AG20443 (cell line): ENCODE measurements around the gene TMEM178B.
"Not testable (repeated sequence)": the region's sequence is repeated elsewhere in the genome, so short reads cannot be mapped to it uniquely, and the experiment has no call there.

ENCODE experiments used
- DNase-seq: peaks from one replicate; pipeline ENCODE4 v3.0.0; 2012; ENCODE audit warnings: low spot score, mixed read lengths

The TMEM178B gene

GRCh38 chr7:141144921-141145629 is 71.2 kb downstream of the TMEM178B start:
- no peak for DNase-seq

- DNase-seq, result no peak
These were observed 71.7 kb downstream of the TMEM178B start for GRCh38 chr7:141145630-141145982.

DNA sequence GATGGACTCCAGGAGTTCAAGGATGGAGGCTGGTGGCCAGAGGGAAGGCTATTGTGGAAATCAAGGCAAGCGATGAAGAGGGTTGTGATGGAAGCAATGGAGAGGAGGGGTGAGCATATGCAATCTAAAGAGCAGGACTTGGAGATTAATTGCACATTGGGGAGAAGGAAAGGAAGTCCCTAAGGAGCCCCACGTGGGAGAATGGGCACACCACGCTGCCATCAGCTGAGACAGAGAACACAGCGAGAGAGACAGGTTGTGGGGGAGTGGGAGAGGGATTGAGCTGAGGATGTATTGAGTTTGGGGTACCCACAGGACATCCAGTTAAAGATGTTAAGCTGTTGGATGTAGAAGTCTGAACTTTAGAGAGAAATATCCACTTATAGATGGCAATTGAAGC is 73.6 kb downstream of the TMEM178B start:
- no peak for DNase-seq

DNA sequence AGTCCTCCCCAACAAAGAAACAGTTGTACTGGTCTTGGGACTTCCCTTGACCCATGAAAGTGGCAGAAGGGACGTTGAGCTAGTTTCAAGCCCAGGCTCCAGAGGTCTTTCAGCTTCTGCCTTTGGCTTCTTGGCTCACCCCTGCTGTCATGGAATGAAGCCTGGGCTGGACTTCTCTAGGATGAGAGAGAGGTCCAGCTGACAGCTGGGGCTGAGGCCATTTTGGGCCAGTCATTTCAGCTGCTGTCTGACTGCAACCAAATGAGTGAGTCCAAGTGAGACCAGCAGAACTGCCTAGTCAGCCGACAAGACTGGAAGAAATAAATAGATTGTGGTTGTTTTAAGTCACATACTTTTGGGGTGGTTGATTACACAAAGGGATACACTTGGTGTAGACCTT is 76.6 kb downstream of the TMEM178B start:
- no peak for DNase-seq

DNA sequence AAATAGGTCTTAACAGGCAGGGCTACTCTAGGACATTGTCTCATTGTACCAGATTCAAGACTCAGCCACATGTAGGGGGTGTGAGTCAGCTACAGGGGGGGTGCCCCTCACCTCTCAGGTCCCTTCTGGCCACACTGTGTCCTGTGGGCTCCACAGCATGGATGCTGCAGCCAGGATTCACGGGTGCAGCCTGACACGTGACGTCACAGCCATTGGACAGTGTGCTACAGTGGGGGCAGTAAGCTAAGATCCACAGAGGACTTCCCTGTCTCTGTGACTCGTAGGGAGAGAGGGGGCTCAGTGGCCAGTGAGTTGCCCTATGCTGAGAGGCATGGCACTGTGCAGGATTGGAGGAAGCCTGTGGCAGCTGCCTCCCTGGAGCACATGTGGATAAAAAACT is 77.9 kb downstream of the TMEM178B start:
- DNase-seq, result no peak

- no peak for DNase-seq
These were observed 79.4 kb downstream of the TMEM178B start for GRCh38 chr7:141153231-141153630.

GRCh38 chr7:141154131-141154732 is 80.4 kb downstream of the TMEM178B start:
- no peak for DNase-seq

GRCh38 chr7:141156407-141156806 is 82.5 kb downstream of the TMEM178B start:
- DNase-seq, result no peak

DNA sequence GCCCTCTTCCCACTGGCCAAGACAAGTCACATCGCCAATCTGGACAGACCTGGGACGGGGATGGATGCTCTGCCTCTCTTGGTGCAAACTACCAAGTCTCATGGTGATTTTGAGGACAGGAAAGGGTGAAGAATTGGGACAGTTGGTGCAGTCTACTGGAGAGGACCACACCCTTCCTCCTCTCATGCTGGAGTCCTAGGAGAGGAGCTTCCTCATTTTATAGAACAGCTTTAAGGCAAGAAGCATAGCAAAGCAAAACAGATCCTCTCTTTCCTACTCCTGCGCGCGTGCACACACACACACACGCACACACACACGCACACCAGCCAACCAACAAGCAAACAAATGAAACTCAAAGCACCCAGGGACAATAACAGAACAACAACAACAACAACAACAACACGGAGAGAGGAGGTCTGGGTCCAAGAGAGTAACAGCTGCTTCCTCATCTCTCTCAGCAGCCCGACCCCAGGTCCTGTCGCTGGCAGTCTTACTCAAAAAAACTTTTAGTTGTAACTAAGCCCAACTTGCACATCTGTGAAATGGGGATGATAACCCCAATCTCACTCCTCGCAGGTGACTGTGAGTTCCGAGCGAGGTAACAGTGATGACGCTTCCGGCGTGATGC is 83.4 kb downstream of the TMEM178B start:
- DNase-seq, result no peak

DNA sequence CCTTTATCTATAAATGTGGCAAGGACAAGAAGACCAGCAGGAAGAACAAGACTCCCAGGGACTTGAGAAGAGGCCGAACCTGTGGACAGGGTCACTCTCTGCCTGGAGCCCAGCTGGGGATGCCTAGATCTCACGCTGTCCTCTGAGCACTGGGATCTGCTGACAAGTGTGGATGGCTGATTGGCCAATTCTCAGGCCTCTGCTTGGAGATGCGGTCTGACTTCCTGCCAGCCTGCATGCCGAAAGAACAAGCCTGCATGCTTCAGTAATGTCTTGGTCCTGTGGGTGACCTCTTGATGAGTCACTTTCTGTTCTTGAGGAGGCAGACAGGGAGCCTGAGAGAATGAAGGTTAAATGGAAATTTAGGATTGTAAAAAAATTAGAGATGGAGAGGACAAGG is 84.7 kb downstream of the TMEM178B start:
- peak; percentile 75 for DNase-seq

- no peak for DNase-seq
These were observed 86.5 kb downstream of the TMEM178B start for GRCh38 chr7:141160246-141160860.

DNA sequence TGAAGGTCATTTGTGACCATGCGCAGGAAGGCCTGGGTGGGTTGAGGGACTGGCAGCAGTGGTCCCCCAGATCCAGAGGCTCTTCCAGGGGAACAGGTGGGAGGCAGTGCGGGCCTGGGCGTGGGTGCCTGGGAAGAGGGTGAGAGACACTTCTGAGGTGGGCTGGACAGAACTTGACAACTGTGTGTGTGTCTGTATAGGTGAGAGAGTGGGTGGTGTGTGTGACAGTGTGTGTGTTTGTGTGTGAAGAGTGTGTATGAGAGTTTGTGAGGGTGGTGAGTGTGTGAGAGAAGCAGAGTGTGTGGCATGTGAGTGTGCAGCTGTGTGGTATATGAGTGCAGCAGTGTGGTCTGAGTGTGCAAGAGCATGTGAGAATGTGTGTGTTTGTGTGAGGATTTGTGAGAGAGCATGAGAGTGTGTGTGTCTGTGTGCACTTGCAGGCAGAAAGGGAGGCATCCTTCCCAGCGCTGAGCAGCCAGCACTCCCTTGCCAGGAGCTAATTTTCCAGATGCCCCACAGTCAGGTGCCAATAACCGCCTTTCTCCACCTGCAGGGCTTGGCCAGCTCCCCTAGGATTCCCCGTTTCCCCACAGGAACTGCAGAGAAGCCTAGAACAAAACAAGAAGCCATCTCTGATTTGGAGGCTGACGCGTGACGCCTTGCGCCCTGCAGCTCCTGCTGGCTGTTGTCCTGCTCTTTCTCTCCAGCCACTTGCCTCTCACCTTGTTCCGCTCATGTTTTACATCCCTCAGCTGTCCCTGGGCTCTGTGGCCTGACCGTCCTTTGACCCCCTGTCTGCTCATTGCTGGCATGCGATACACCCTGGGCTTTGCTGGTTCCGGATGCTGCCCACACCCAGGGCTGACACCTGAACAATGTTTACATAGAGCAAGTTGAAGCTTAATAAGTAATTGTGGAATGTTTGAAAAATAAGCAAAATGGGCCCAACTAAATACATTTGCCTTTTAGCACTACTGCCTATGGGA is 88.0 kb downstream of the TMEM178B start:
- no peak for DNase-seq

GRCh38 chr7:141165521-141165920 is 91.7 kb downstream of the TMEM178B start:
- DNase-seq, result no peak

DNA sequence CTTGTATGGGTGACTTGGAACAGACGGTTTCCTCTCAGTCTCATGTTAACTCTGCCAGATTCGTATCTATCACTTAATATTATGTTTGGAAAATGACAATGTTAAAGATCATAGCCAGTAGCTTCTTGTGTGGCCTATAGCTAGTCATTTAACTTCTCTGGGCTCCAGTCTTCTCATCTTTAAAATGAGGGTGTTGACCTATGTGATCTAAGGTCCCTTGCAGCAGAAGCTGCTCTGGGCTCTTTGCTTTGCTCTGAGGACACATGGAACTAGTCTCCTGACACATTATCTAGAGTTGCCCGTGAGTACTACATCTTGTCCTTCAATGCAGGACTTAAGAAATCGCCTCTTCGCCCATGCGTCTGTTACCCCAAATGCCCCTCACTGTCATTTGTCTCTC is 93.1 kb downstream of the TMEM178B start:
- DNase-seq, result no peak

DNA sequence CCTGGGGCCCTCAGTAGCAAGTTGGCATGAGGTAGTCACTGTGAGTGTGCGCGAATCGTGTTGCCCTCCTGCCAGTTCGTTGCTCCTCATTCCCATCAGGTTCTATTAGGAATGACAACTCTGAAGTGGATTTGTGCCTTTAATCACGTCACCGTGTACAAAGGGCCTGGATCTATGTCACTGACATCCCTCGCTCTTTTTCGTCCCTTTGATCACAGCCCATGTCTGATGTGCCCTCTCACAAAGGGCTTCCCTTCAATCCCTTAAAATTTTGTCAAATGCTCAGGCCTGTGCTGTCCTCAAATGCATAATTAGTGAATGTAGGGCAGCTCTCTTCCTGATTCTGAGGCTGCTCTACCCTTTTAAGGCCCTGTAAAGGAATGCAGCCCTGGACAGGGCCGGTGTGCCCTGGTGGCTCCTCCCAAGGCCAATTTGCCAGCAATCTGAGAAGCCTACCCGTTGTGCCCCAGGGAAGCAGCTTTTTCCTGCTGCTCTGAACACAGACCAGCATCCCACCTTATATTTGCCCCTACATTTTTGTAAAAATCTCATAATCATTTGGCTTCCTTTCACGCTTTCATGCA is 93.6 kb downstream of the TMEM178B start:
- no peak for DNase-seq

- not testable (repeated sequence) for DNase-seq
These were observed 95.3 kb downstream of the TMEM178B start for GRCh38 chr7:141169157-141169556.

DNA sequence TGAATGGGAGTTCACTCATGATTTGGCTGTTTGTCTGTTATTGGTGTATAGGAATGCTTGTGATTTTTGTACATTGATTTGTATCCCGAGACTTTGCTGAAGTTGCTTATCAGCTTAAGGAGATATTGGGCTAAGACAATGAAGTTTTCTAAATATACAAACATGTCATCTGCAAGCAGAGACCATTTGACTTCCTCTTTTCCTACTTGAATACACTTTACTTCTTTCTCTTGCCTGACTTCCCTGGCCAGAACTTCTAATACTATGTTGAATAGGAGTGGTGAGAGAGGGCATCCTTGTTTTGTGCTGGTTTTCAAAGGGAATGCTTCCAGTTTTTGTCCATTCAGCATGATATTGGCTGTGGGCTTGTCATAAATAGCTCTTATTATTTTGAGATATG is 101.9 kb downstream of the TMEM178B start:
- not testable (repeated sequence) for DNase-seq

DNA sequence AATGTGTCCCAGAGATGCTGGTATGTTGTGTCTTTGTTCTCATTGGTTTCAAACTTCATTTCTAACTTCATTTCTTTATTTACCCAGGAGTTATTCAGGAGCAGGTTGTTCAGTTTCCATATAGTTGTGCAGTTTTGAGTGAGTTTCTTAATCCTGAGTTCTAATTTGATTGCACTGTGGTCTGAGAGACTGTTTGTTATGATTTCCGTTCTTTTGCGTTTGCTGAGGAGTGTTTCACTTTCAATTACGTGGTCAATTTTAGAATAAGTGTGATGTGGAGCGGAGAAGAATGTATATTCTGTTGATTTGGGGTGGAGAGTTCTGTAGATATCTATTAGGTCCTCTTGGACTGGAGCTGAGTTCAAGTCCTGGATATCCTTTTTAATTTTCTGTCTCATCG is 103.3 kb downstream of the TMEM178B start:
- not testable (repeated sequence) for DNase-seq

DNA sequence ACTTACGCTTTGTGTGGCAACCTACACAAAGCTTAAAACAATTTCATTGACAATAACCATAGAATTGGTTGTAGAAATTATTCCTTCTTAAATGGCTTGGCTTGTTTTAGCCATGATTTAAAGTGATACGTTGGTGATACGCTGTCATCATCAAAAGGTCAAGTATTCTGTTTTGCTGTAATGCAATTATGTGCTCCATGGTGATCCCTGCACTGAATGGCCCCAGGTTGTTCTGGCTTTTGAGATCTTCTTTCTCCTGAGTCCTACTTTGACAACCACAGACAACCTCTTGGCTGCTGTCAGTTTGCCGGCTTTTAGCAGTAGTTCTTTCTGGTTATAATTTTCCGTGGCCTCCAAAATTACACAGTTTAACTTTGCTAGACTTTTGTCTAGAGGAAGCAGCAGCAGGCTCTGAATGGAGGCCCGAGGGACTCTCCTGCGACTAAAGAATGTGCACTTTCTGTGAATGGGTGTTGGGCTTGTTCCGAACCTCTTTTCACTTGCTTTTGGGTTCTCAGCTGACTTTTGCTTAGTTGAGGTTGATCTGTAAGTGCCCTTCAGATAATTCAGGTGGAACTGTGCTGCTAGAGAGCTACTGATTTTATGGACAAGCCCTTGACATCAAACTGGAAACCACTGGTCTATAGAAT is 104.7 kb downstream of the TMEM178B start:
- no peak for DNase-seq

- no peak for DNase-seq
These were observed 107.9 kb downstream of the TMEM178B start for GRCh38 chr7:141181812-141182211.
